ENCODE data around the gene MAP2K5.
A peak's percentile ranks its signal among the peaks of the same experiment; 100 is the strongest.

MAP2K5 gene

DNA sequence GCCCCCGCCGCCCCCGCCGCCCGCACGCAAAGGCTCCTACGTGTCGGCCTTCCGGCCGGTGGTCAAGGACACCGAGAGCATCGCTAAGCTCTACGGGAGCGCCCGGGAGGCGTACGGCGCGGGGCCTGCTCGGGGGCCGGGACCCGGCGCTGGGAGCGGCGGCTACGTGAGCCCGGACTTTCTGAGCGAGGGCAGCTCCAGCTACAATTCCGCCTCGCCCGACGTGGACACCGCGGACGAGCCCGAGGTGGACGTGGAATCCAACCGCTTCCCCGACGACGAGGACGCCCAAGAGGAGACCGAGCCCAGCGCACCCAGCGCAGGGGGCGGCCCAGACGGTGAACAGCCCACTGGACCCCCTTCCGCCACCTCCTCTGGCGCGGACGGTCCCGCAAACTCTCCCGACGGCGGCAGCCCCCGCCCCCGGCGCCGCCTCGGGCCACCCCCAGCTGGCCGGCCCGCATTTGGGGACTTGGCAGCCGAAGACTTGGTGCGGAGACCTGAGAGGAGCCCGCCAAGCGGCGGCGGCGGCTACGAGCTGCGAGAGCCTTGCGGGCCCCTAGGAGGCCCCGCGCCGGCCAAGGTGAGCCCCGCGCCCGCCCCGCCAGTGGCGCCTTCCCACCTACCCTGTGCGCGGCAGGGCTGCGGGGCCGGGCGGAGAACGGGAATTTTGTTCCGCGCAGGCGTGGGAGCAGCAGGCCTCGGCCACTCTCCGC lies 285.2 kb downstream of the MAP2K5 start:
- DNase-seq, result no peak

- no peak for DNase-seq
Observed at GRCh38 chr15:67828278-67828968, 285.9 kb downstream of the MAP2K5 start.

GRCh38 chr15:67828969-67829646 lies 286.6 kb downstream of the MAP2K5 start:
- no peak for DNase-seq

GRCh38 chr15:67829647-67830504 lies 287.4 kb downstream of the MAP2K5 start:
- no peak for DNase-seq

DNA sequence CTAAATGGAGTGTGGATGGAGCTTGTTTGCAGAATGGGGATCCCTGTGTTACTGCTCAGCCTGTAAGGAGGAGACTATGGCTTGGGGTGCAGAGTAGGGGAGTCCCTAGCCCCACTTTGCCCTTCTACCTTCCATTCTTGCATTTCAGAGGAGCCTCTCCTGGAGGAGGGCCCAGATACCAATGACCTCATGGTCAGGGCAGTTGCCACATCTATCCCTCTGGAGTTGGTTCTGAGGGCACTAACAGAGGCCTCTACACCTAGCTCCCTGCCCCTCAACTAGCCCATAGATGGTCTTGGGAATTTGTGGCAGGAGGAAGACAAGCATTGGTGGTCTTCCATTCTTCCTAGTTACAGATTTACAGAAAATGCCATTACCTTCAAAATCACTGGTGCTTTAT lies 288.9 kb downstream of the MAP2K5 start:
- no peak for DNase-seq

DNA sequence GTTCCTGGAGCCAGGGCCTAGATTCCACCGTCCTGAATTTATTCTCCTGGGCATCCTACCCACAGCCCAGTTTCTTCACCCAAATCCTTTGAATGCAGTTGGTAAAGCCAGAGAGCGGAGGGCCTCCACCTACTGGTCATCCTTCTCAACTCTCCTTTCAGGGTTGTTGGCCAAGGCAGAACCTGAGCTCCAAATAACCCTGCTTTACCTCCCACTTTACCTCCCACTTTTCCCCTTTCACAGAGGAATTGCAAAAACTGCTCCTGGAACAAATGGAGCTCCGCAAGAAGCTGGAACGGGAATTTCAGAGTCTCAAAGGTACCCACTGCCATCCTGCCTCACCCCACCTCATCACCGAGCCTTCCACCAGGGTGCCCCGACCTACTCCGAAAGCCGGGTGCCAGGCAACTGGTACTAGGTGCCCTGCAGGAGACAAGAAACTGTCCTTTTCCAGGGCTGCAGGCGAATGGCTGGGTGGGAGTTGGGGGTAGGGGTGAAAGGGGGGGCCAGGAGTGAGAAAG lies 289.6 kb downstream of the MAP2K5 start:
- DNase-seq, result no peak

DNA sequence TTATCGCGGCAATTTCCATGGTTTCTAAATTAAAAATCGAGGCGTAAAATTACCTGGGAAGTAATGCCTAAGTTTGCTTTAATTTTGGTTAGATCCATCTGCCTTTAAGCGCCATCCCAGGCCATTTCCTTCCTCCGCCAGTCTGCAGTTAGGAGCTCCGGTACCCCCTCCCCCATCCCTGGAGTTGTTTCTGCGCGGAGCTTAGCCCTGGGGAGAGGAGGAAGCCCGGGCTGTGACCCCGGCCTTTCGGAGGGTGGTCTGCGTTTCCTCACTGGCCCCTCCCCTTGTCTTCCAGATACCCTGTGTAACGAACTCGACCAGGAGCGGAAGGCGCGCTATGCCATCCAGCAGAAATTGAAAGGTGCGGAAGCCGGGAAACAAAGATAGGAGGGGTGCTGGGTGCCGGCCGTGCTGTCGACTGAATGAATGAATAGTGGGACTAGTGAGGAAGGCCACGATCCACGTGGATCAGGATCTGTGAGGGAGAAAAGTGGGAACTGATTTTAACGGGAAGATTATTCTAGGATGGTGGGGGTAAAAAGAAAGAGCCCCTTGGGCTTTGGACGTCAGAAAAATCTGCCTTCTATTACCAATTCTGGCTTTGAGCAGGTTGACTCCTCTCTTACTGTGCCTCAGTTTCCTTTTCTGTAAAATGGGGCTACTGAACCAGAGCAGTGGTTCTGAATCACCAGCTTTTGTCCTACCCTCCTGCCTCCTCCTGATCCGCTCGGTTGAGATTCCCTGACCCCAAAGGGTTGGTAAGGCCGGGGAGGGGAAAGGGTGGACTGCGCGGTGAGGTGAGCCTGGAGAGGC lies 290.6 kb downstream of the MAP2K5 start:
- DNase-seq, result no peak

- peak in 1 of 2 donors; percentile 29 for DNase-seq
Observed at GRCh38 chr15:67833710-67834511, 291.4 kb downstream of the MAP2K5 start.

DNA sequence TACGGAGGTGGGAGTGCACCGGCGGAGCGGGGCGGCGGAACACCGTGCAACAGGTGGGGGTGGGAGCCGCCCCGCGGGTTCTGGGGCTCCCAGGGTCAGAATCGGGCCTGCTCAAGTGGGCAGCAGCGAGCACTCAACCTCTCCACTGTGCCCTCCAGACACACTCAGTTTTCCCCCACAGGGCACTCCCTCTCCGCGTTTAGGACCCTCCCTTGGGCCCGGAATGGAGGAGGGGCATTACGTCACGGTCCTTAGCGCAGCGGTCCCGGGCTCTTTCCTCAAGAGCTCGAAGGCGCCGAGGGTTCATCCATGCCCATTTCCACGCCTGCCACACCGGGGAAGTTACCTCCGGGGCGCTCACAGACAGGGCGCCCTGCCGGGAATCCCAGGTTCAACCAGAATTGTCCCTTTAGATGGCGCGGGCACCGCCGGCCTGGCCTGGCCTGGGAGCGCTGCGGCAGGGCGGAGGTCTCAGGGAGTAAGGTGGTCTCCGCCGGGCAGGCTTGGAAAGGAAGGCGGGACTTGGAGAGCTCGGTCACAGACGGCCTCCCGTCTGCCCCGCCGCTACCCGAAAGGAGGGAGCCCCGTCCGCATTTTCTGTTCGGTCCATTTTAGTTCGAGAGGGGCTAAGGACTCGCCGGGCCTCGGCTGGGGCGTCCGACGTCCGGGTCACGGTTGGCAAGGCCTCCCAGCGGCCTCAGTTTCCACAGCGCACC lies 292.2 kb downstream of the MAP2K5 start:
- DNase-seq, result no peak

DNA sequence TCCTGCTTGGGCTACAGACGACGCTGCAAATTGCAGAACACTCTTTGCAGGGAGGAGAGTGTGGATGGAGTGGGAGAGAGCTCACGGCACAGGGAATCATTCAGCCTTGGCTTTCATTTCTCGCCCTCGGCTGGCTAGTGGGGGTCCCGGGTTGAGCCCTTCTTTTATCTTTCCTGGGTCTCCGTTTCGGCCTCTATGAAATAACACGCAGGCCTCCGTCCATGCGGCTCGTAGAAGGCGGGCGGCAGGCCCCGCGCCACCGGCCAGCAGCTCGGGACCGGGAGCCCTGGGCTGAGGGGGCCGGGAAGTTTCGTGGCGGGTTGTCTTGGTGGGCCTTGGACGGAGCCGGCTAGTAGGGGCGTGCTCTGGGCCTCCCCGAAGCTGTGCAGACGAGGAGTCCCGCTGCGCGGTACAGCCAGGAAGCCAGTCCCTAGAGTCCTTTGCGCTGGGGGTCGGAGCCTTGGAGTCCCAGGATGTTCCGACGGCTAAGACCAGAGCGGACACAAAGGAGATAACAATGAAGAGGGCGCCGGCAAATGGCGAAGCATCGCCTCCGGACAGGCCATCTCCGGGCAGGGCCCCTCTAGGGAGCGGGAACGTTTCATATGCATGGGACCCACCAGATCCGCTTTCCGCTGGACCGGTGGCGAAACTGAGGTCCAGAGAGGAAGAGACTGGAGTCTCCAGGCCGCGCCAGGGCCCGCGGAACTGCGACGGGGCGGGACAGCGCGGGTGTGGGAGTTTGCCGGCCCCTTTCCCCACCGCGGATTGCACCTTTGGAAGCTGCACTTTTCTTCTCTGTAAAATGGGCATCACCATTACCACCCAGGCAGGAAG lies 293.0 kb downstream of the MAP2K5 start:
- DNase-seq, result peak; percentile 30 to 41

- no peak for DNase-seq
Observed at GRCh38 chr15:67836134-67836455, 293.6 kb downstream of the MAP2K5 start.

DNA sequence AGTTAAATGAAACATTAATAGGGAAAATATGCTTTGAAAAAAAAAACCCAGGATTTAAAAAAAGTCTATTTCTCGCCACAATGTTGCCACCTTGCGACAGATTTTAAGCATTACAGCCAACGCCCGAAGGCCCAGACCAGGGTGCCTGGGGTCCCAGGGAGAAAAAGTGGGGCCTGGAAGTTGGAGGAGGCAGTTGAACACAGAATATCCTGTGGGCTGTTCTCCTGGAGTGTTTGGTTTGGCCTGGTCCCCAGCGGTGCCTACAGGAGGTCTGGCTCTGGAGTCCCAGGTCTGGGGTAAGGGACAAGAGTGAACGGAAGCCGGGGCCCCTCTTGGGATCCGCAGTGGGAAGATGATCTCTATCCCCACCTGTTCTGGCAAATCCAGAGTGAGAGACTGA lies 294.0 kb downstream of the MAP2K5 start:
- peak; percentile 52 to 63 for DNase-seq

GRCh38 chr15:67836955-67837354 lies 294.5 kb downstream of the MAP2K5 start:
- no peak for DNase-seq

DNA sequence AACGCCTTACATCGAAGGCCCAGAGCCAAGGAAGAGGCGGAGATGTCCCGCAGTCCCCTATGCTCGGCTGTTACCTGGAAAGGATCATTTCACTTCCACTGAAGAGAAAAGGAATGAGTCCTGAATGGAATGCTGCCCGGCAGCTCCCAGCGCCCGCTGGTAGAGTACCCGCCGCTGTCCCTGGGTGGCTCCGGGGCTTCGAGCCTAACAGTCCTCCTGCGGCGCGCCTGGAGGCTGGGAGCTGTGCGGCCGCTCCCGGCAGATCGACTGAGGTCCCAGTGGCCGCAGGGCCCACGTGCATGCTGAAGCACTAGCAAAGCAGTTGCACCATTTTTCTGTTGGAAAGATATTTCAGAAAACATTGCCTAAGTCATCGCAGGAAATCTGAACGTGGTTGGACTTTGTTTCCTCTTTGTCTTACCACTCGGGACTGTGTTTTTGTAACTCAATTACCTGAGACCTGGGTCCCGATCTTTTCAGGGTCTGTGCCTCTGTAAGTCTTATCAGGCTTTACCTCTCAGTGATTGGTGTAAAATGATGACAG lies 296.4 kb downstream of the MAP2K5 start:
- peak; percentile 76 to 81 for DNase-seq

DNA sequence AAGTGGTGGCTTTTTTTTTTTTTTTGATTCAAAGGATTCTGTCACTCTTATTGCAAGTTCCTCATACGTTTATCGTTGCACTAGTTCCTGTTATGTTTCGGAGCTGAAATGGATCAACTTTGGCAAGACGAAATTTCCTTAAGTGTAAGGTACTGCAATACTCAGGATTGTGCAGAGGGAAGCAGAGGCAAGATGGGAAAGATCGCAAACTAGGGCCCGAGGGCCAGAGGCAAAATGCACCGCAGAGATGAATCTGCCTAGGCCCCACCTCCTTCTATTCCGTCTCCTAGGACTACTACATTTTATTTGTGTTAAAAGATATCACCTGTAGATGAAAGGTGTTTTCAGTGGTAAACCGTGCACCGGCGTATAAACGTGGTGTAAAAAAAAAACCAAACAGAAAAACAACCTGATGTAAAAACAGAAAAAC lies 297.0 kb downstream of the MAP2K5 start:
- DNase-seq, result peak; percentile 66 to 76

DNA sequence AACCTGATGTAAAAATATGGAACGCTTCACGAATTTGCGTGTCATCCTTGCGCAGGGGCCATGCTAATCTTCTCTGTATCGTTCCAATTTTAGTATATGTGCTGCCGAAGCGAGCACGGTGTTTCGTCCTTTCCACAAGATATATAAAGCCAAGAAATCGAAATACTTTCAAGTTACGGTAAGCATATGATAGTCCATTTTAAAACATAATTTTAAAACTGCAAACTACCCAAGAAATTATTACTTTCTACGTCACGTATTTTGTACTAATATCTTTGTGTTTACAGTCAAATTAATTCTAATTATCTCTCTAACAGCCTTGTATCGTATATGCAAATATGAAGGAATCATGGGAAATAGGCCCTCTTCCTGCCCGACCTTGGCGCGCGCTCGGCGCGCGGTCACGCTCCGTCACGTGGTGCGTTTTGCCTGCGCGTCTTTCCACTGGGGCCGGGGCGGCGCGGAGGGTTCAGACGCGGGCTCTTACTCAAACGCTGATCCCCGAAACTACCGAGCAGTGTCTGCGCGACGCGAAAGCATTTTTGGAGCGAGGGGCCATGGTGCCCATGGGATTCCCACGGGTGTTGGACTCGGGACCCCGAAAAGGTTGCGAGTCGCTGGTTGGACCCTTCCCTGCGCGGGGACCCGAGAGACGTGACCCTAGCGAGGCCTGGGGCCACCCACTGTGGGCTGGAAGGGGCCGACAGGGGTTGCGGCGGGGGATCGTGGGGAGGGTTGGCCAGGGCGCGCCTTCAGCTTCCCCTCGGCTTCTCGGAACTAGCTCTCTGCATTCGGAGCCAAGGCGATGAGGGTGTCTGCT lies 297.6 kb downstream of the MAP2K5 start, which contains the start of gene RNU6-1:
Gene RNU6-1, minus strand, starts transcription at position 117 of the 820 bp plus-strand sequence.
- peak; percentile 95 to 96 for DNase-seq

GRCh38 chr15:67840749-67841512 lies 298.4 kb downstream of the MAP2K5 start:
- peak; percentile 42 to 51 for DNase-seq

Data from inflammatory macrophage (primary cell).